H1 (cell line): ENCODE results near the gene SZT2. TPM values are rescaled to one million over a fixed set of nuclear protein-coding genes. Genes with fewer than 3 reads are reported as not detected.

ENCODE experiments used
- CBX5 ChIP-seq: fragments of 300-800, 300-1000 bp; sonication (generic); IDR thresholded peaks from 2 replicates; pipeline ENCODE4 v1.7.1; 2016; ENCODE audit warnings: antibody characterized with exemption, low read length, low read depth
- FOSL1 ChIP-seq: IDR thresholded peaks from 2 replicates; pipeline ENCODE4 v1.6.1; 2011; ENCODE audit warnings: mild to moderate bottlenecking, low read depth, low read length, moderate library complexity; ENCODE audit not compliant: insufficient read depth
- GABPA ChIP-seq: IDR thresholded peaks from 2 replicates; pipeline ENCODE4 v1.6.1; 2011; ENCODE audit warnings: mild to moderate bottlenecking, low read length, moderate library complexity, borderline replicate concordance; ENCODE audit not compliant: insufficient read depth
- MAFK ChIP-seq: IDR thresholded peaks from 2 replicates; pipeline ENCODE4 v1.6.1; 2012; ENCODE audit warnings: low read depth, mild to moderate bottlenecking, improper control_type of control experiment, low read length
- NRF1 ChIP-seq: IDR thresholded peaks from 2 replicates; pipeline ENCODE4 v1.6.1; 2011; ENCODE audit warnings: mild to moderate bottlenecking, low read depth, low read length, improper control_type of control experiment
- SIX5 ChIP-seq: IDR thresholded peaks from 2 replicates; pipeline ENCODE4 v1.6.1; 2011; ENCODE audit warnings: mild to moderate bottlenecking, low read depth, low read length
- SP2 ChIP-seq: IDR thresholded peaks from 2 replicates; pipeline ENCODE4 v1.6.1; 2012; ENCODE audit warnings: mild to moderate bottlenecking, low read length, inconsistent platforms
- polyA plus RNA-seq, 7 experiments: library from polyadenylated mRNA; depleted of rRNA in 3 of 7; stranded (reverse) in 5 of 7; unstranded in 2 of 7; fragments of >200 nt in 5 of 7; fragments of 200-250 nt in 2 of 7; gene quantifications; 1 replicate in 5 of 7; 2 replicates in 1 of 7; 4 replicates in 1 of 7; pipeline versions ENCODE4 v1.2.1 to v1.2.3, GENCODE V29; 2011 to 2013; ENCODE audit warnings: missing spikeins in 2 of 7, mixed read lengths in 2 of 7
- total RNA-seq: library from RNA; stranded (reverse); fragmentation: NEBNext Ultra II Directional; extraction: Animal tissue kit (Norgen Biotek cat#: 25700); gene quantifications from 2 replicates; pipeline ENCODE4 v1.2.1, GENCODE V29; 2021
- TF ChIP-seq, protein P1 (sequence below): fragments of 300-600 bp; sonication (generic); IDR thresholded peaks from 2 replicates; pipeline ENCODE4 v1.7.1; 2012; ENCODE audit warnings: low read length, moderate library complexity, mild to moderate bottlenecking, inconsistent platforms; ENCODE audit not compliant: insufficient replicate concordance
- TF ChIP-seq, protein P2 (sequence below): IDR thresholded peaks from 2 replicates; pipeline ENCODE4 v1.6.1; 2011; ENCODE audit warnings: low read depth, mild to moderate bottlenecking, low read length; ENCODE audit not compliant: insufficient read depth

Gene SZT2
- total and polyA plus RNA-seq, 2 of the 8 experiments (the other 6 are each of a cell fraction or from before 2014, with no cell fraction given), result 4.7 to 12.9 TPM

DNA sequence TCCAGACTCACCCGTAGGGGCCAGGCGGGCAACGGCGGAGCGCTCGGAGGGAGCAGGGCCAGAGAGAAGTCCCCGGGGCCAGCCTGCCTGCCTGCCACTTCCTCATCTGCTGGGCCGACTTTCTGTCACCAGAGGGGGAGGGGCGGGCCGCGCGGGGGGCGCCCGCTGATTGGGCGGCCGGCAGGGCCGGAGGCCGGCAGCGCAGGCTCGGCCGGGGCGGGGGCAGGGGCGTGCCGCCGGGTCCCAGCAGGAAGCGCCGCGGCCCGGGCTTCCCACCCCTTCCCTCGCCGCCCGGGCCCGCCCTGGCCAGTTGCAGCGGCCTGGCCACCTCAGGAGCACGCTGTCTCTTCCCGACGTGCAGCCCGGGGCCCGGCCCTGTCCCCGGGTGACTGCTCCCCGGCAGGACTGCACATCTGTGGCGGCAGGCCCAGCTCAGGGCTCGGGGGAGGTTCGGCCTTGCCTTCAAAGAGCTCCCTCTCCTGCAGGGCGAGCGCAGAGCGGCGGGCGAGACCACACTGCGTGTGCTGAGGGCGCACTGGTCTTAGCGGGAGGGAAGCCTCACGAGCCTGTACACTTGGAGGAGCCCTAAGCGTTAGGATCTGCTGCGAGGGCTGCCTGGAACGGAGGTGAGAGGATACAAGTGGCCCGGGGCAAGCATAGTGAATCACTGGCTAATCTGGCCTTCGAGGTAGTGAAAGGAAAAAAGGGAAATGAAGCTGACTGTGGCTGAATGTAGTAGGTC is 21.6 kb upstream of the SZT2 start, which contains the start of gene ELOVL1 (continued):
- TF ChIP-seq, protein P1, sequence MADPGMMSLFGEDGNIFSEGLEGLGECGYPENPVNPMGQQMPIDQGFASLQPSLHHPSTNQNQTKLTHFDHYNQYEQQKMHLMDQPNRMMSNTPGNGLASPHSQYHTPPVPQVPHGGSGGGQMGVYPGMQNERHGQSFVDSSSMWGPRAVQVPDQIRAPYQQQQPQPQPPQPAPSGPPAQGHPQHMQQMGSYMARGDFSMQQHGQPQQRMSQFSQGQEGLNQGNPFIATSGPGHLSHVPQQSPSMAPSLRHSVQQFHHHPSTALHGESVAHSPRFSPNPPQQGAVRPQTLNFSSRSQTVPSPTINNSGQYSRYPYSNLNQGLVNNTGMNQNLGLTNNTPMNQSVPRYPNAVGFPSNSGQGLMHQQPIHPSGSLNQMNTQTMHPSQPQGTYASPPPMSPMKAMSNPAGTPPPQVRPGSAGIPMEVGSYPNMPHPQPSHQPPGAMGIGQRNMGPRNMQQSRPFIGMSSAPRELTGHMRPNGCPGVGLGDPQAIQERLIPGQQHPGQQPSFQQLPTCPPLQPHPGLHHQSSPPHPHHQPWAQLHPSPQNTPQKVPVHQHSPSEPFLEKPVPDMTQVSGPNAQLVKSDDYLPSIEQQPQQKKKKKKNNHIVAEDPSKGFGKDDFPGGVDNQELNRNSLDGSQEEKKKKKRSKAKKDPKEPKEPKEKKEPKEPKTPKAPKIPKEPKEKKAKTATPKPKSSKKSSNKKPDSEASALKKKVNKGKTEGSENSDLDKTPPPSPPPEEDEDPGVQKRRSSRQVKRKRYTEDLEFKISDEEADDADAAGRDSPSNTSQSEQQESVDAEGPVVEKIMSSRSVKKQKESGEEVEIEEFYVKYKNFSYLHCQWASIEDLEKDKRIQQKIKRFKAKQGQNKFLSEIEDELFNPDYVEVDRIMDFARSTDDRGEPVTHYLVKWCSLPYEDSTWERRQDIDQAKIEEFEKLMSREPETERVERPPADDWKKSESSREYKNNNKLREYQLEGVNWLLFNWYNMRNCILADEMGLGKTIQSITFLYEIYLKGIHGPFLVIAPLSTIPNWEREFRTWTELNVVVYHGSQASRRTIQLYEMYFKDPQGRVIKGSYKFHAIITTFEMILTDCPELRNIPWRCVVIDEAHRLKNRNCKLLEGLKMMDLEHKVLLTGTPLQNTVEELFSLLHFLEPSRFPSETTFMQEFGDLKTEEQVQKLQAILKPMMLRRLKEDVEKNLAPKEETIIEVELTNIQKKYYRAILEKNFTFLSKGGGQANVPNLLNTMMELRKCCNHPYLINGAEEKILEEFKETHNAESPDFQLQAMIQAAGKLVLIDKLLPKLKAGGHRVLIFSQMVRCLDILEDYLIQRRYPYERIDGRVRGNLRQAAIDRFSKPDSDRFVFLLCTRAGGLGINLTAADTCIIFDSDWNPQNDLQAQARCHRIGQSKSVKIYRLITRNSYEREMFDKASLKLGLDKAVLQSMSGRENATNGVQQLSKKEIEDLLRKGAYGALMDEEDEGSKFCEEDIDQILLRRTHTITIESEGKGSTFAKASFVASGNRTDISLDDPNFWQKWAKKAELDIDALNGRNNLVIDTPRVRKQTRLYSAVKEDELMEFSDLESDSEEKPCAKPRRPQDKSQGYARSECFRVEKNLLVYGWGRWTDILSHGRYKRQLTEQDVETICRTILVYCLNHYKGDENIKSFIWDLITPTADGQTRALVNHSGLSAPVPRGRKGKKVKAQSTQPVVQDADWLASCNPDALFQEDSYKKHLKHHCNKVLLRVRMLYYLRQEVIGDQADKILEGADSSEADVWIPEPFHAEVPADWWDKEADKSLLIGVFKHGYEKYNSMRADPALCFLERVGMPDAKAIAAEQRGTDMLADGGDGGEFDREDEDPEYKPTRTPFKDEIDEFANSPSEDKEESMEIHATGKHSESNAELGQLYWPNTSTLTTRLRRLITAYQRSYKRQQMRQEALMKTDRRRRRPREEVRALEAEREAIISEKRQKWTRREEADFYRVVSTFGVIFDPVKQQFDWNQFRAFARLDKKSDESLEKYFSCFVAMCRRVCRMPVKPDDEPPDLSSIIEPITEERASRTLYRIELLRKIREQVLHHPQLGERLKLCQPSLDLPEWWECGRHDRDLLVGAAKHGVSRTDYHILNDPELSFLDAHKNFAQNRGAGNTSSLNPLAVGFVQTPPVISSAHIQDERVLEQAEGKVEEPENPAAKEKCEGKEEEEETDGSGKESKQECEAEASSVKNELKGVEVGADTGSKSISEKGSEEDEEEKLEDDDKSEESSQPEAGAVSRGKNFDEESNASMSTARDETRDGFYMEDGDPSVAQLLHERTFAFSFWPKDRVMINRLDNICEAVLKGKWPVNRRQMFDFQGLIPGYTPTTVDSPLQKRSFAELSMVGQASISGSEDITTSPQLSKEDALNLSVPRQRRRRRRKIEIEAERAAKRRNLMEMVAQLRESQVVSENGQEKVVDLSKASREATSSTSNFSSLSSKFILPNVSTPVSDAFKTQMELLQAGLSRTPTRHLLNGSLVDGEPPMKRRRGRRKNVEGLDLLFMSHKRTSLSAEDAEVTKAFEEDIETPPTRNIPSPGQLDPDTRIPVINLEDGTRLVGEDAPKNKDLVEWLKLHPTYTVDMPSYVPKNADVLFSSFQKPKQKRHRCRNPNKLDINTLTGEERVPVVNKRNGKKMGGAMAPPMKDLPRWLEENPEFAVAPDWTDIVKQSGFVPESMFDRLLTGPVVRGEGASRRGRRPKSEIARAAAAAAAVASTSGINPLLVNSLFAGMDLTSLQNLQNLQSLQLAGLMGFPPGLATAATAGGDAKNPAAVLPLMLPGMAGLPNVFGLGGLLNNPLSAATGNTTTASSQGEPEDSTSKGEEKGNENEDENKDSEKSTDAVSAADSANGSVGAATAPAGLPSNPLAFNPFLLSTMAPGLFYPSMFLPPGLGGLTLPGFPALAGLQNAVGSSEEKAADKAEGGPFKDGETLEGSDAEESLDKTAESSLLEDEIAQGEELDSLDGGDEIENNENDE, result no peak
- TF ChIP-seq CBX5, result no peak
- TF ChIP-seq, protein P2, sequence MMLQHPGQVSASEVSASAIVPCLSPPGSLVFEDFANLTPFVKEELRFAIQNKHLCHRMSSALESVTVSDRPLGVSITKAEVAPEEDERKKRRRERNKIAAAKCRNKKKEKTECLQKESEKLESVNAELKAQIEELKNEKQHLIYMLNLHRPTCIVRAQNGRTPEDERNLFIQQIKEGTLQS, result no peak
- TF ChIP-seq MAFK, result no peak
- TF ChIP-seq FOSL1, result no peak
- no peak for TF ChIP-seq GABPA
- TF ChIP-seq SIX5, result no peak
- no peak for TF ChIP-seq NRF1
- TF ChIP-seq SP2, result no peak
